ENCODE data around the gene CRACDL.

DNA sequence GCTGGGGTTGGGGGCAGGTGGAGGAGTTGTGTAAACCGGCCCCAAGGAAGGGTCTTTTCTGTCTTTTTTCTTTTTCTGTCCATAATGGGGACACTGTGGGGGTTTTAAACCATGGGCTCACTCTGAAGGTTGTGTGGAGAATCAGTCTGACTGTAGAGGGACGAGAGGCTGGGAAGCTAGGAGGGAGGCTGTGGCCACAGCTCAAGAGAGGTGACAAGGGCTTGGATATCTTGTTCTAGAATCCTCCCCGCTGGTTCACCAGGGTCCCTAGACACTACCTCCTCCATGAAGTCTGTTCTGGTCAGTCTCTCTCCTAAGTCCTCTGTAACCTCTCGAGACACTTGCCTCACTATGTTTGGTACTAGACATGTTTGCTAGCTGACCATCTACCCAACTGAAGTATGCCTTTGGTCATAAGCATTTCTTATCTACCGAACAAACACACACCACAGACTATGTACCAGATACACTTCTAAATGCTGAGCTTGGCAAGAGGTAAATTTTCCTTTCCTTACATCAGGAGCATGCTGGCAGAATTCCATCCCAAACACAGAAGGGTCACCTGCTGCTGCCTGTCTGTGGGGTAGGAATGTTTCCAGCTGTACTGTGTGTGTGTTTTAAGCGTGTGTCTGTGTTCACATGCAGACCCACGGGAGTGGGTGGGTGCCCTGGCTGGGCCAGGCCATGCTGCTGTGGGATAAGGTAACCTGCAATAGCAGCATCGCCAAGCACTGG is 135.5 kb downstream of the CRACDL start:
- TF ChIP-seq POLR2A (IDR thresholded peaks at IDR 0.05; ENCODE audit: low read depth, low read length), result no peak
- TF ChIP-seq POLR2AphosphoS5 (IDR thresholded peaks at IDR 0.05; ENCODE audit: low read depth, low read length), result no peak
- no peak for TF ChIP-seq TAF1 (IDR thresholded peaks at IDR 0.05; ENCODE audit: borderline replicate concordance, low read depth, low read length)

Measured in GM12892 (cell line).